HG03060 (cell line): Measurements from ENCODE around the gene NOXA1.

ENCODE experiments used
- ATAC-seq: cut with Tn5 transposase; IDR thresholded peaks from one replicate; pipeline ENCODE4 v1.9.1; 2021; ENCODE audit warnings: low read depth, moderate number of reproducible peaks; ENCODE audit not compliant: unreplicated experiment

The NOXA1 gene

DNA sequence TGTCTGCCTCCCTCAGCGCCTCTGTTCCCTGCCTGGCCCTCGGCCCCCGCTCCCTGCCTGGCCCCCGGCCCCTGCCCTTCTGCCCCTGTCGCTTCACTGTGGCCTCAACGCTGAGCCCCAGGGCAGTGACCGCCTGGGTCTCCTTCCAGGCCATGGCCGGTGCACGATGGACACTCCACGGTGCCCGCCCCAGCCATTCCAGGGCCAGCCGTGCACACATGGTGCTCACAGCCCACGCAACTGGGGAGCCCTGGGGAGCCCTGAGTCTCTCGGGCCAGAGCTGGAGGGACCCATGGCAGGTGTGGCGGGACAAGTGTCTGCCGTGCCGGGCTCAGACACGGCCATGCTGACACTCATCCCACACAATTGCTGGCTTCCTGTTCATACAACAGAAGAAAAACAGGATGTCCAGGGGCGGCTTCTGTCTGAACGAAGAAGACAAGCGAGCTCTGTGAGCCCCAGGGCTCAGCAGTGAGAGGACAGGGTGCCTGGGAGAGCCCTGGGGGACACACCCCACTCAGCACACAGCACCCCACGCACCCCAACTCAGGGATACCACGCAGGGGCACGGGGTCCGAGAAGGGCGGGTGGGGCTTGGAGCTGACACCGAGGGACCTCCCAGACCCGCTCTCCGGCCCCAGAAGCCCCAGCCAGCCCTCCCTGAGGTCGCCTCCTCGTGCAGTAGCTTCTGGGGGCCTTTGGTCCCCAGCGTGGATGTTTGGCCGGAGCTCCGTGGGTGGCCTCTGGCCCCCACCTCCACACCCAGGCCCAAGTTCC, 35.9 kb upstream of the NOXA1 start:
- ATAC-seq = no peak

DNA sequence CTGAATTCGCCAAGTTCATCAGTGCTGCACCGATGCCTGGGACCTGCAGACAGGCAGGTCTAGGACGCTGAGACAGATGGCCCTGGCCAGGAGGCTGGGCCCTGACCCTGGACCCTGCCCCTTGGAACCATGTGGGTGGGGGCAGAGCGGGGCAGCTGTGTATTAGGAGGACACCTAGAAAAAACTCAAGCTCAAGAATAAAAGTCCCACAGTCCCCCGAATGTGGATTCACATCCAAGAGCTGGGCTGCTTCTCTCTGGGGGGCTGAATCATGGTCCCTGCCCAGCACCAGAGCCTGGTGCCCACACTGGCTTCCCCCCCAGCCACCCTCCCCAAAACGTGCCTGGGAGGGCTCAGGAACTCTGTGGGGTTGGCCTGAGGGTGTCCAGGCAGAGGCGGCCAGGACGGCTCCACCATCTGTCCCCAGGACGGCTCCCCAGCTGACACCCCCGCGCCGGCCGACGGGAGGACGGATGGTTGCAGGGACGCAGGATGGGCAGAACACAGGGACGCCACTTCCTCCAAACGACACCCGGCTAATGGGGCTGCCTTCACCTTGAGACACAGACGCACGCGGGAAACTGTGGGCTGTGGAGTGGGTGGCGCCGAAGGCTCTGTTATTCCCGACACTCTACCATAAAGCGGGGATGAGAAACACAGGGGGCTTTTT, 35.2 kb upstream of the NOXA1 start:
- no peak for ATAC-seq

DNA sequence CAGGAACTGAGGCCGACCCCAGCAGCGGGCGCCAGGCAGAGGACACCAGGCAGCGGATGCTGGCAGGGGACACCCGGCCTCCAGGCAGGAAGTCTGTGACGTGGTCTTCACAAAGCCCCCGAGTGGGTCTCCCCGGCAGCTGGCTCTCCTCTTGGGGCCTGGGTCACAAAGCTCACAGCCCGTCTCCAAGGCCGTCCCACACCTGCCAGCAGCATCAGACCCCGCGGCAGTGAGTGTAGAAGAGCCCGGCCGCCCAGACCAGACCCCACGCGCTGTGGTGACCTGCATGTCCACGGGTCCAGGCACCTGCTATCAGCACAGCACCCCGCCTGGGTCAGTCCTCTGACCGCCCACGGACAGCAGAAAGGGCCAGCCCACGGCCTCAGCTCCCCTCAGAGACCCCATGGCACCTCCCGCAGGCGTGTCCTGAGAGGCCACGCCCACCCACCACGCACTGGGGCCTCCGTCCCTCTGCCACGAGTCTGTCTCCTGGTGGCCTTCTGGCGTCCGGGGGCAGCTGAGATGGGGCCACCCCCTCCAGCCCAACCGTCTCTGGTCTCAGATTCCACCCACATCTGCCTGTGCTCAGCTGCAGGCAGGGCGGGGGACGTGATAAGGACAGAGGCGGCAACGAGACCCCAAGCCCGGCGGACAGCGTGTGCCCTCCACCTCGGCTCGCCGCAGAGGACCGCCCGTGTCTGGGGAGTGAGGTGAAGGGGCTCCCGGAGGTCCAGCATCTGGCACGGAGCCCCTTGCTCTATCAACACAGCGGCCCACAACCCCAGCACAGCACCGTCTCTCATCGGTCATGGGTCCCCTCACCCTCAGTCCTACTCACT, 34.4 kb upstream of the NOXA1 start:
- ATAC-seq = no peak

GRCh38 chr9:137389428-137389746, 33.8 kb upstream of the NOXA1 start:
- no peak for ATAC-seq

- no peak for ATAC-seq
Observed at GRCh38 chr9:137390553-137391410, 32.4 kb upstream of the NOXA1 start.

- ATAC-seq = no peak
Observed at GRCh38 chr9:137391411-137391754, 31.8 kb upstream of the NOXA1 start.

- ATAC-seq = no peak
Observed at GRCh38 chr9:137392232-137393007, 30.8 kb upstream of the NOXA1 start.

DNA sequence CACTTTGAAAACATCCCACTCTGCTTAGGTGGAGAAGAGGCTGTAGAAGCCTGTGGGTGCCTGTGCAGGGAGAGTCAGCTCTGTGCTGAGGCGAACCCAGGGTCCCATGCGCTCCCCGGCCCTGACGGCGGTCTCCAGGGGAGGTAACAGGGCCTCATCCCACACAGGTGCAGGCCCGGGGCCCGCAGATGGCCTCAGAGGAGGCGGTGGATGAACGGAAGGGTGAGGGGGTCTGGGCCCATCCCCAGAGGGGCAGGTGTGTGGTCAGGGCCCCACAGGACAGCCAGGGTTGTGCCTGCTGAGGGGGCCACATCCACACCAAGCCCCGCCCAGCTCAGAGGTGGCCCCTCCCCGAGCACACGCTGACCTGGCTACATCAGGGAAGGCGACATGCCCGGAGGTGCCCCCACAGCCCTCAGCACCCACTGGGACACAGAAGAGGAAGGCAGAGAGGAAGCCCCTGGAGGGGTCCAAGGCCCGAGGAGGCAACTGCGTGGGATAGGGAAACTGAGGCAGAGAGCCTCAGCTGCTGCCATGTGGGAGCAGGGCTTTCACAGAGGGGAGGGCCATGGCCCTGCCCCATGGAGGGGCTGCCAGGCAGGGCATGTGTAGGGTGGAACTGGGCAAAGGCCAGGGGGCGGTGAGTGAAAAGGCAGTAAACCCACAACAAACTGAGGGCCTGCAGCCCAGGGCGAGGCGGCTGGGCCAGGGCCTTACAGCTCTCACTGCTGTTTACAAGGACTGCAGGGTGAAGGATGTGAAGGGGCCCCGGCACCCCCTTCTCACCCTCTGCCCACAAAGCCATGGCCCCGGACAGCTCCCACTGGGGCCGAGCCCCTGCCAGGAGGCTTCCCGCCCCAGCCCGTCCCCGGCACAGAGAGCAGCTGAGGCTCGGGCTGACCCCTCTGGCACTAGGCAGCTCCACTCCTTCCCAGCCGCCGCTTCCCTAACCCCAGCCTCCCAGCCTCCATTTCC, 29.7 kb upstream of the NOXA1 start:
- ATAC-seq = no peak

GRCh38 chr9:137394866-137395665, 28.1 kb upstream of the NOXA1 start:
- no peak for ATAC-seq

DNA sequence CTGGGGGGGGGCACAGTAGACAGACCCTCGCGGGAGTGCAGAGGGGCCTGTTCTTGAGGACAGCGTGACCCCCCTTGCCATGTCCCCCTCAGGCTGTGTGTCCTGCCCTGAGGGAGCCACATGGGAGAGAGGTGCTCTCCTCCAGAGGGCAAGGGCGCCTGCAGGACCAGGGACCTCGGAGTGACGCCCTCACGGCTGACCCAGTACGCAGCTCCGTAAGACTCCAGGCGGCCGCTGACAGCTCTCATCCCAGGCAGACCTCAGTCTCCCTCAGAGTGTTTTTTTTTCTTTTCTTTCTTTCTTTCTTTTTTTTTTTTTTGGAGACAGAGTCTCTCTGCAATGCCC, 27.6 kb upstream of the NOXA1 start:
- ATAC-seq = no peak

DNA sequence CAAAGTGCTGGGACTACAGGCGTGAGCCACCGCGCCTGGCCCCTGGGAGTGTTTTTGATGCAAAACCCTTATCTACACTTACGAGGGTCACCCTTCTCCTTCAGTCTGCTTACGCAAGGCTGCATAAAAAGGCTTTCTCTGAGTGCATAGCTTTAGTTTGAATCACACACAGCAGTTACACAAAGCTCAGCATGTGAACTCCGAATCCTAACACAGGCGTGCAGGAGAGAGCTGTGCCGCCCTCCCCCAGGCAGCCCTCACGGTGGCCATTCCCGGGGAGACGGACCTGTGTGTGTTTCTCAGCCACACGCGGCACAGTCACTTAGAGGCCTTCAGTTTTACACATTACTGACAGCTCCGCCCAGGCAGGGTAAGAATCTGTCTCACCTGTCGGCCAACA, 27.0 kb upstream of the NOXA1 start:
- no peak for ATAC-seq

GRCh38 chr9:137396634-137397367, 26.4 kb upstream of the NOXA1 start:
- no peak for ATAC-seq

- ATAC-seq = no peak
Observed at GRCh38 chr9:137397675-137398423, 25.3 kb upstream of the NOXA1 start.

DNA sequence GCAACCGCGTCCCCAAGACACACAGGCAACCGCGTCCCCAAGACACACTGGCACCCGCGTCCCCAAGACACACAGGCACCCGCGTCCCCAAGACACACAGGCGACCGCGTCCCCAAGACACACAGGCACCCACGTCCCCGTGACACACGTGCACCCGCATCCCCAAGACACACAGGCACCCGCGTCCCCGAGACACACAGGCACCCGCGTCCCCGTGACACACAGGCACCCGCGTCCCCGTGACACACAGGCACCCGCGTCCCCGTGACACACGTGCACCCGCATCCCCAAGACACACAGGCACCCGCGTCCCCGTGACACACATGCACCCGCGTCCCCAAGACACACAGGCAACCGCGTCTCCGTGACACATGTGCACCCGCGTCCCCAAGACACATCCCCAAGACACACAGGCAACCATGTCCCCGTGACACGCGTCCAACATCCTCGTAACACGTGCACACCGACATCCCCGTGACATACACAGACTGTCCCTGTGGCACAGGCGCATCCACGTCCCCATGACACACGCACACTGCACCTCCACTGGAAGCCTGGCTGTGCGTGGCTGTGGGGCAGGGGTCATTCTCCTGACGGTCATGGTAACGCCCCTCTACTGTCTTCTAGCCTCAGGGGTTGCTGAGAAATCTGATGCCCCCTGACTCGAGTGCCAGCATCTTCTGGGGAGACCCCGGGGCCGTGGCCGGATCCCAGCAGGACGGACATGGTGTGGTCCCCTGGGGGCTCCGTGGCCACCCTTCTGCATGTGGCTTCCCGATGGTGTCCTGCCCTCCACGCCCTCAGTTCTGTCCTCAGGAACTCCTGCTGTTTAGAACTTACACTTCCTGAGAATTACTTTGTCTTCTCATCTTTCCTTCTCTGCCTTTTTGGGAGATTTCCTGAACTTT, 24.4 kb upstream of the NOXA1 start:
- ATAC-seq = no peak

DNA sequence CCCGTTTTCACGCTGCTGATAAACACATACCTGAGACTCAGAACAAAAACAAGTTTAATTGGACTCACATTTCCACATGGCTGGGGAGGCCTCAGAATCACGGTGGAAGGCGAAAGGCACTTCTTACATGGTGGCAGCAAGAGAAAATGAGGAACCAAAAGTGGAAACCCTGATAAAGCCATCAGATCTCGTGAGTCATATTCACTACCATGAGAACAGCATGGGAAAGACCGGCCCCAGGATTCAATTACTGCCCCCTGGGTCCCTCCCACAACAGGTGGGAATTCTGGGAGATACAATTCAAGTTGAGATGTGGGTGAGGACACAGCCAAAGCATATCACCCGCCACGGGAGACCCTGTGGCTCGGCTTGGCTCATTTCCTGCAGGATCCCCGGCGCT, 20.4 kb upstream of the NOXA1 start:
- ATAC-seq = no peak

DNA sequence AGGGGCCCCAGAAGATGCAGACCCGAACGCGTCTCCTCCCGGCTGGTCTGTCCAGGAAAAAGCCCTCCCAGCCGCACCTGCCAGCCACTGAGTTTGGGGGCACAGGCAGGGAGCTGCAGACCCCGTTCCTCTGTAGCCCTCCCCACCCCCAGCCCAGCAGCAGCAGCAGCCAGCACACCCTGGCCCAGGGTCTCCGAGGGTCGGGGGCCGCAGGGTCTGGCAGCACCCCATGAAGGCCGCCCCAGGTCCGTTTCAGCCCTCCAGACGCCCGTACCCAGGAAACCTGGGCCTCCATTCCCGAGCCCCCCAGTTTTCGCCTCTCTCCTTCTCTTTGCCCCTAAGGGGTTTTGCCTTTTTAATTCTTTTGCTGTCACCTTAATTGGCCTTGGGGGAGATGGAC, 19.9 kb upstream of the NOXA1 start:
- no peak for ATAC-seq
